ENCODE data around the gene FOXK1. TPM values are rescaled to one million over a fixed set of nuclear protein-coding genes. Genes with fewer than 3 reads are reported as not detected.

The FOXK1 gene
- total and polyA plus RNA-seq, 9 of the 15 experiments (the other 6 are each of a cell fraction or from before 2014, with no cell fraction given) = 0.32 to 45.5 (median 8.1) TPM

DNA sequence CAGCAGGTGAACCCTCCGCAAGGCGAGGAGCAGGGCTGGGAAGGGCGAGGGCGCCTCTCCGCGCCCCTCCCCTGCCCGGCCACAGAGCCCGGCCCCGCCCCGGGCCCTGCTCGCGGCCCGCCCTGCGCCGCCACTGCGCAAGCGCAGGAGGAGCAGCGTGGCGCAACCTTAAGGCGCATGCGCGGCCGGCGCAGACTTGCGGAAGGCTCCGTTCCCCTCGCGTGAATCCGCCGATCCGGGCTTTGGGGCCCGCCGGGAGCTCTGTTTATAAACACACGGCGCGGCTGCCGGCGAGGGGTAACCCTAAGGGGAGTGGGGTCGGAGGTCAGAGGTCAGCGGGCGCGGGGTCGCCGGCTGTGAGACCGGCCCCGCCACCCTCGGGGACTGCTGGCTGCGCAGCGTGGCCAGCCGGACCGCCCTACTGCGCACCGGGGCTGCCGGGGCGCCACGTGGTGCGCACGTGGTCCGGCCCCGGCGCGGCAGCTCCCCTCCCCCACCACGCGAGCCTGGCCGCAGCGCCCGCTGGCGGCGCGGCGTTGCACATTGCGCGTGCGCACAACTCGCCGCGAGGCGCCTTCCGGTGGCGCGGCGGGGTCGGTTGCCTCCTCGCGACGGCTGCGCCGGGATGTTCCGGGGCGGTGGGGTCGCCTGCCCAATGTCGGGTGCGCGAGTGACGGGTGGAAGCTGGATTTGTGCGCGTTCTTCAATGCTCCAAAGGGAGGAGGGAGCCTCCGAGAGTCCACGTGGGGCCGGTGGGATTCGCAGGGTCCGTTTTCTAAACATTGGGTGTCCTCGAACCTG, 40.2 kb upstream of the FOXK1 start (continued):
- TF ChIP-seq, protein P1, sequence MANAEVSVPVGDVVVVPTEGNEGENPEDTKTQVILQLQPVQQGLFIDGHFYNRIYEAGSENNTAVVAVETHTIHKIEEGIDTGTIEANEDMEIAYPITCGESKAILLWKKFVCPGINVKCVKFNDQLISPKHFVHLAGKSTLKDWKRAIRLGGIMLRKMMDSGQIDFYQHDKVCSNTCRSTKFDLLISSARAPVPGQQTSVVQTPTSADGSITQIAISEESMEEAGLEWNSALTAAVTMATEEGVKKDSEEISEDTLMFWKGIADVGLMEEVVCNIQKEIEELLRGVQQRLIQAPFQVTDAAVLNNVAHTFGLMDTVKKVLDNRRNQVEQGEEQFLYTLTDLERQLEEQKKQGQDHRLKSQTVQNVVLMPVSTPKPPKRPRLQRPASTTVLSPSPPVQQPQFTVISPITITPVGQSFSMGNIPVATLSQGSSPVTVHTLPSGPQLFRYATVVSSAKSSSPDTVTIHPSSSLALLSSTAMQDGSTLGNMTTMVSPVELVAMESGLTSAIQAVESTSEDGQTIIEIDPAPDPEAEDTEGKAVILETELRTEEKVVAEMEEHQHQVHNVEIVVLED (CRISPR knock-in tag; IDR thresholded peaks at IDR 0.05) = peak; percentile 90
- TF ChIP-seq TGIF2 (CRISPR knock-in tag; IDR thresholded peaks at IDR 0.05) = peak; percentile 88; the same call in 1 of the 2 replicates
- TF ChIP-seq, protein P2, sequence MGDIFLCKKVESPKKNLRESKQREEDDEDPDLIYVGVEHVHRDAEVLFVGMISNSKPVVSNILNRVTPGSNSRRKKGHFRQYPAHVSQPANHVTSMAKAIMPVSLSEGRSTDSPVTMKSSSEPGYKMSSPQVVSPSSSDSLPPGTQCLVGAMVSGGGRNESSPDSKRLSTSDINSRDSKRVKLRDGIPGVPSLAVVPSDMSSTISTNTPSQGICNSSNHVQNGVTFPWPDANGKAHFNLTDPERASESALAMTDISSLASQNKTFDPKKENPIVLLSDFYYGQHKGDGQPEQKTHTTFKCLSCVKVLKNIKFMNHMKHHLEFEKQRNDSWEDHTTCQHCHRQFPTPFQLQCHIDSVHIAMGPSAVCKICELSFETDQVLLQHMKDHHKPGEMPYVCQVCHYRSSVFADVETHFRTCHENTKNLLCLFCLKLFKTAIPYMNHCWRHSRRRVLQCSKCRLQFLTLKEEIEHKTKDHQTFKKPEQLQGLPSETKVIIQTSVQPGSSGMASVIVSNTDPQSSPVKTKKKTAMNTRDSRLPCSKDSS (IDR thresholded peaks at IDR 0.05; ENCODE audit: low read depth, partially characterized antibody) = no peak
- TF ChIP-seq, protein P3, sequence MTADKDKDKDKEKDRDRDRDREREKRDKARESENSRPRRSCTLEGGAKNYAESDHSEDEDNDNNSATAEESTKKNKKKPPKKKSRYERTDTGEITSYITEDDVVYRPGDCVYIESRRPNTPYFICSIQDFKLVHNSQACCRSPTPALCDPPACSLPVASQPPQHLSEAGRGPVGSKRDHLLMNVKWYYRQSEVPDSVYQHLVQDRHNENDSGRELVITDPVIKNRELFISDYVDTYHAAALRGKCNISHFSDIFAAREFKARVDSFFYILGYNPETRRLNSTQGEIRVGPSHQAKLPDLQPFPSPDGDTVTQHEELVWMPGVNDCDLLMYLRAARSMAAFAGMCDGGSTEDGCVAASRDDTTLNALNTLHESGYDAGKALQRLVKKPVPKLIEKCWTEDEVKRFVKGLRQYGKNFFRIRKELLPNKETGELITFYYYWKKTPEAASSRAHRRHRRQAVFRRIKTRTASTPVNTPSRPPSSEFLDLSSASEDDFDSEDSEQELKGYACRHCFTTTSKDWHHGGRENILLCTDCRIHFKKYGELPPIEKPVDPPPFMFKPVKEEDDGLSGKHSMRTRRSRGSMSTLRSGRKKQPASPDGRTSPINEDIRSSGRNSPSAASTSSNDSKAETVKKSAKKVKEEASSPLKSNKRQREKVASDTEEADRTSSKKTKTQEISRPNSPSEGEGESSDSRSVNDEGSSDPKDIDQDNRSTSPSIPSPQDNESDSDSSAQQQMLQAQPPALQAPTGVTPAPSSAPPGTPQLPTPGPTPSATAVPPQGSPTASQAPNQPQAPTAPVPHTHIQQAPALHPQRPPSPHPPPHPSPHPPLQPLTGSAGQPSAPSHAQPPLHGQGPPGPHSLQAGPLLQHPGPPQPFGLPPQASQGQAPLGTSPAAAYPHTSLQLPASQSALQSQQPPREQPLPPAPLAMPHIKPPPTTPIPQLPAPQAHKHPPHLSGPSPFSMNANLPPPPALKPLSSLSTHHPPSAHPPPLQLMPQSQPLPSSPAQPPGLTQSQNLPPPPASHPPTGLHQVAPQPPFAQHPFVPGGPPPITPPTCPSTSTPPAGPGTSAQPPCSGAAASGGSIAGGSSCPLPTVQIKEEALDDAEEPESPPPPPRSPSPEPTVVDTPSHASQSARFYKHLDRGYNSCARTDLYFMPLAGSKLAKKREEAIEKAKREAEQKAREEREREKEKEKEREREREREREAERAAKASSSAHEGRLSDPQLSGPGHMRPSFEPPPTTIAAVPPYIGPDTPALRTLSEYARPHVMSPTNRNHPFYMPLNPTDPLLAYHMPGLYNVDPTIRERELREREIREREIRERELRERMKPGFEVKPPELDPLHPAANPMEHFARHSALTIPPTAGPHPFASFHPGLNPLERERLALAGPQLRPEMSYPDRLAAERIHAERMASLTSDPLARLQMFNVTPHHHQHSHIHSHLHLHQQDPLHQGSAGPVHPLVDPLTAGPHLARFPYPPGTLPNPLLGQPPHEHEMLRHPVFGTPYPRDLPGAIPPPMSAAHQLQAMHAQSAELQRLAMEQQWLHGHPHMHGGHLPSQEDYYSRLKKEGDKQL (CRISPR knock-in tag; IDR thresholded peaks at IDR 0.05; ENCODE audit: borderline replicate concordance) = peak; percentile 58; the same call in 1 of the 2 replicates
- no peak for TF ChIP-seq PPARD (CRISPR knock-in tag; IDR thresholded peaks at IDR 0.05)
- peak in 1 of 2 experiments; percentile 48; a peak in 1 of 4 replicates for TF ChIP-seq KDM4B (IDR thresholded peaks at IDR 0.05; ENCODE audit: borderline replicate concordance in 2 of 2, low read depth in 1 of 2)
- TF ChIP-seq ETV5 (CRISPR knock-in tag; IDR thresholded peaks at IDR 0.05; ENCODE audit: low read depth) = peak; percentile 62
- TF ChIP-seq KLF13 (tag; IDR thresholded peaks at IDR 0.05; ENCODE audit: borderline replicate concordance, low read depth) = no peak
- TF ChIP-seq, protein P4, sequence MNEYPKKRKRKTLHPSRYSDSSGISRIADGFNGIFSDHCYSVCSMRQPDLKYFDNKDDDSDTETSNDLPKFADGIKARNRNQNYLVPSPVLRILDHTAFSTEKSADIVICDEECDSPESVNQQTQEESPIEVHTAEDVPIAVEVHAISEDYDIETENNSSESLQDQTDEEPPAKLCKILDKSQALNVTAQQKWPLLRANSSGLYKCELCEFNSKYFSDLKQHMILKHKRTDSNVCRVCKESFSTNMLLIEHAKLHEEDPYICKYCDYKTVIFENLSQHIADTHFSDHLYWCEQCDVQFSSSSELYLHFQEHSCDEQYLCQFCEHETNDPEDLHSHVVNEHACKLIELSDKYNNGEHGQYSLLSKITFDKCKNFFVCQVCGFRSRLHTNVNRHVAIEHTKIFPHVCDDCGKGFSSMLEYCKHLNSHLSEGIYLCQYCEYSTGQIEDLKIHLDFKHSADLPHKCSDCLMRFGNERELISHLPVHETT (CRISPR knock-in tag; conservative IDR thresholded peaks at IDR 0.05 in 1 of 2, IDR thresholded peaks at IDR 0.05 in 1 of 2) = peak in 1 of 2 experiments; percentile 99; a peak in 2 of 4 replicates

All from K562 (cell line).